ENCODE measurements around the gene TMEM129.

- TF ChIP-seq GATA2 (IDR thresholded peaks at IDR 0.05; ENCODE audit: low read depth, low read length) (no peak), GATA3 (IDR thresholded peaks at IDR 0.05; ENCODE audit: low read depth, low read length) (no peak)
These were observed 38.3 kb downstream of the TMEM129 start for GRCh38 chr4:1682860-1683259.

All from SH-SY5Y (cell line).